CD4-positive, alpha-beta T cell (primary cell): ENCODE data around the gene IL15. TPM values are rescaled to one million over a fixed set of nuclear protein-coding genes. Genes with fewer than 3 reads are reported as not detected.

Source experiments
- ATAC-seq: fragments of 200-7000 bp; cut with Tn5 transposase; one replicate; pipeline ENCODE4 v1.10.0; 2022; ENCODE audit warnings: mild to moderate bottlenecking; ENCODE audit not compliant: poor library complexity
- CTCF ChIA-PET: fragments of 350-600 bp; sonication (Branson Sonifier 250); formaldehyde crosslinking; loops from one replicate; lab custom pipeline; 2021; ENCODE audit warnings: antibody characterized with exemption, inconsistent platforms; lab: Charles Lee
- POLR2A ChIA-PET: fragments of 350-600 bp; sonication (Branson Sonifier 250); formaldehyde crosslinking; loops from one replicate; lab custom pipeline; 2021; ENCODE audit warnings: antibody characterized with exemption, inconsistent platforms; lab: Charles Lee
- DNase-seq, 14 experiments: peaks; one replicate each; pipeline ENCODE4 v3.0.0-alpha.2; 2013 to 2020; ENCODE audit warnings: mixed read lengths in 2 of 14
- H3K27ac ChIP-seq, 2 donors: one replicate each; pipeline versions ENCODE4 v1.5.1 to v1.7.0; 2013; ENCODE audit warnings: low read length in 2 of 2, low read depth in 1 of 2, mild to moderate bottlenecking in 1 of 2
- H3K27me3 ChIP-seq, 2 experiments: 1 replicate in 1 of 2; 2 replicates in 1 of 2; pipeline versions ENCODE4 v1.6.1 to v1.7.0; 2013; ENCODE audit warnings: low read length in 2 of 2, control low read depth in 1 of 2, mild to moderate bottlenecking in 1 of 2, moderate library complexity in 1 of 2; ENCODE audit not compliant: insufficient read depth in 2 of 2, control insufficient read depth in 1 of 2
- H3K36me3 ChIP-seq: one replicate; pipeline ENCODE4 v1.6.1; 2013; ENCODE audit warnings: low read length, control low read depth; ENCODE audit not compliant: insufficient read depth
- H3K4me1 ChIP-seq: one replicate; pipeline ENCODE4 v1.6.1; 2013; ENCODE audit warnings: low read length, control low read depth; ENCODE audit not compliant: insufficient read depth
- H3K4me3 ChIP-seq: one replicate; pipeline ENCODE4 v1.5.1; 2013; ENCODE audit warnings: mild to moderate bottlenecking, low read length, moderate library complexity
- H3K9me3 ChIP-seq, 2 experiments: 1 replicate in 1 of 2; 2 replicates in 1 of 2; pipeline versions ENCODE4 v1.6.1 to v1.7.0; 2013; ENCODE audit warnings: low read length in 2 of 2, mild to moderate bottlenecking in 2 of 2, control low read depth in 1 of 2, moderate library complexity in 1 of 2; ENCODE audit not compliant: control insufficient read depth in 1 of 2, insufficient read depth in 1 of 2
- H3K27ac Mint-ChIP-seq: one replicate; pipeline ENCODE4 v1.8.0; 2020; ENCODE audit warnings: mixed read lengths
- H3K27me3 Mint-ChIP-seq: one replicate; pipeline ENCODE4 v1.8.0; 2021; ENCODE audit warnings: mixed read lengths
- H3K36me3 Mint-ChIP-seq: one replicate; pipeline ENCODE4 v1.8.0; 2021; ENCODE audit warnings: low read depth, mixed read lengths
- H3K4me1 Mint-ChIP-seq: one replicate; pipeline ENCODE4 v1.8.0; 2021; ENCODE audit warnings: low read depth, mixed read lengths
- H3K4me3 Mint-ChIP-seq: one replicate; pipeline ENCODE4 v1.8.0; 2020; ENCODE audit warnings: mild to moderate bottlenecking, mixed read lengths
- H3K9me3 Mint-ChIP-seq: one replicate; pipeline ENCODE4 v1.8.0; 2020; ENCODE audit warnings: mixed read lengths
- intact Hi-C, 2 experiments: fragments of 100-400 bp; cut with DNase I in 1 of 2; cut with micrococcal nuclease in 1 of 2; formaldehyde crosslinking; loops; one replicate each; pipeline versions ENCODE4 v1.15.1 to v1.9.0; 2023 to 2025; cut with DNase I, micrococcal nuclease
- total RNA-seq, 174 experiments: library from RNA in 2 of 174; stranded (reverse) in 2 of 174; gene quantifications; one replicate each; pipeline ENCODE4 v1.2.3 and lab custom pipeline; 2021 to 2026
- TF ChIP-seq, protein P1 (sequence below): fragments of 200-600 bp; IDR thresholded peaks from one replicate; pipeline ENCODE4 v1.8.0; 2022; ENCODE audit warnings: antibody characterized with exemption, mild to moderate bottlenecking

Gene IL15
- total RNA-seq, 2 experiments from 2014 or later: 0.60 to 1.3 TPM

DNA sequence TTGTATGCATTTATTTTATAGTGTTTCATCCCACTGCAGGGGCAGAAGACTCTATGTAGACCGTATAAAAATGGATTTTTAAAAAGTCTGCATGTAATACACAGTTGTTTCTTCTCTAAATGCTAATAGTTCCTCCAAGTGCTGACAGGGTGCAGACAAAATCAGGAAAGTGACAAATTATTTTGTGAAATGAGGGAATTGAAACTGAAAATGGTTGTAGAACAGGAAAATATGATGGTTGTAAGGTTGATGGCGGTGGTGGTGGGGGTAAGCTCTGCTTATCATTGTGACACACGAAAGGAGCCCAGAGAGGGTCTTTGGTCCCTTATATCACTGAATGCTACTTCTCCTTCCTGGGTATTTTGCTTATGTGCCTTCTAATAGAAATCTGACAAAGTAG is 4.3 kb downstream of the IL15 start:
- no peak for ATAC-seq
- H3K27me3 Mint-ChIP-seq: peaks cover 21% of the 10 kb centered on the region
- H3K36me3 ChIP-seq: no peaks in the 10 kb centered on the region
- no peaks in the 10 kb centered on the region for H3K9me3 Mint-ChIP-seq
- TF ChIP-seq, protein P1, sequence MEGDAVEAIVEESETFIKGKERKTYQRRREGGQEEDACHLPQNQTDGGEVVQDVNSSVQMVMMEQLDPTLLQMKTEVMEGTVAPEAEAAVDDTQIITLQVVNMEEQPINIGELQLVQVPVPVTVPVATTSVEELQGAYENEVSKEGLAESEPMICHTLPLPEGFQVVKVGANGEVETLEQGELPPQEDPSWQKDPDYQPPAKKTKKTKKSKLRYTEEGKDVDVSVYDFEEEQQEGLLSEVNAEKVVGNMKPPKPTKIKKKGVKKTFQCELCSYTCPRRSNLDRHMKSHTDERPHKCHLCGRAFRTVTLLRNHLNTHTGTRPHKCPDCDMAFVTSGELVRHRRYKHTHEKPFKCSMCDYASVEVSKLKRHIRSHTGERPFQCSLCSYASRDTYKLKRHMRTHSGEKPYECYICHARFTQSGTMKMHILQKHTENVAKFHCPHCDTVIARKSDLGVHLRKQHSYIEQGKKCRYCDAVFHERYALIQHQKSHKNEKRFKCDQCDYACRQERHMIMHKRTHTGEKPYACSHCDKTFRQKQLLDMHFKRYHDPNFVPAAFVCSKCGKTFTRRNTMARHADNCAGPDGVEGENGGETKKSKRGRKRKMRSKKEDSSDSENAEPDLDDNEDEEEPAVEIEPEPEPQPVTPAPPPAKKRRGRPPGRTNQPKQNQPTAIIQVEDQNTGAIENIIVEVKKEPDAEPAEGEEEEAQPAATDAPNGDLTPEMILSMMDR: no peak
- POLR2A ChIA-PET: no interaction called here
- intact Hi-C loops: no loop called here
- H3K4me1 ChIP-seq: peaks cover 17% of the 10 kb centered on the region
- H3K4me3 Mint-ChIP-seq: no peak overlapping the region
- peaks cover 5% of the 10 kb centered on the region for H3K36me3 Mint-ChIP-seq
- H3K4me3 ChIP-seq: no peak overlapping the region
- H3K27ac Mint-ChIP-seq: no peak overlapping the region
- no peaks in the 10 kb centered on the region for H3K9me3 ChIP-seq
- peaks cover 20% of the 10 kb centered on the region for H3K4me1 Mint-ChIP-seq
- DNase-seq: peak in 1 of 14 experiments; percentile 4
- CTCF ChIA-PET: no interaction called here
- H3K27ac ChIP-seq: no peak overlapping the region
- no peaks in the 10 kb centered on the region for H3K27me3 ChIP-seq

DNA sequence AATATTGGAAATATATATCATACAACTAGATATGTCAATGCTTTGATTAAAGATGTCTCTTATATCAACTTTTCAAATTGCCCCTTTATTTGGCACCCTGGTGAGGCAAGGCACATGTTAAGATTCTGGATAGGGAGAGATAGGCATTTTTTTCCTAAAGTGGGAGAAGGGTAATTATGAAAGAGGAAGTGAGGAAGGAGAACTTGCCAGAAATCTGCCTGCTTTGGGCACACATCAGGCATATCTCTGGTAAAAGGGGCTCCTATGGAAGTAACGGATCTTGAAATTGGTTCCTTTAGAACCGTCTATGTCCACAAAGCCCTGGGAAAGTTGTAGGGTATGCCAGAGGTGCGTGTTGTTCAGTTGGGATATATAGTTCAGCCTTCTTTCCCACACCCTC is 5.7 kb downstream of the IL15 start:
- intact Hi-C loops: no loop called here
- H3K27ac ChIP-seq: no peak overlapping the region
- Mint-ChIP-seq H3K27ac (no peak overlapping the region), H3K9me3 (no peaks in the 10 kb centered on the region), H3K4me3 (no peak overlapping the region), H3K36me3 (no peaks in the 10 kb centered on the region), H3K27me3 (peaks cover 21% of the 10 kb centered on the region), H3K4me1 (peaks cover 16% of the 10 kb centered on the region)
- H3K27me3 ChIP-seq: no peaks in the 10 kb centered on the region
- H3K36me3 ChIP-seq: no peaks in the 10 kb centered on the region
- CTCF ChIA-PET: no interaction called here
- POLR2A ChIA-PET: no interaction called here
- DNase-seq (no peak), ATAC-seq (no peak)
- TF ChIP-seq, protein P1: no peak
- no peaks in the 10 kb centered on the region for H3K9me3 ChIP-seq
- no peak overlapping the region for H3K4me3 ChIP-seq
- H3K4me1 ChIP-seq: peaks cover 7% of the 10 kb centered on the region

DNA sequence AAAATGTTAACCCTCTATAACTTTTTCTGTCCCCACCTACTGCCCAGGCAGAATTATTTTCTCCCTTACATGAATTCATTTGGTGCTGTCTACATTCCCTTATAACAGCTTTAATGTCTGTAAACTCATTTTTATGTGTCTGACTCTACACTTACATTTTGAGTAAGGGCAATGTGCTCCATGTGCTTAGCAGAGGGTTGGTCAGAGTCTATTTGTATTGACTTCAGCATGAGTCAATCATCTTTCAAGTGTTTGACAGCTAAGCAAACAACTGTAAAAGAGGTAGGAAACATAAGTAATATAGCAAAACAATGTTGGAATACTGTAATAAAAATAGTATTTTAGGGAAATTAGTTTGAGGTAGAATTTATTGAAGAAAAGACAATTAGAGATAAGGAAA is 6.3 kb downstream of the IL15 start:
- intact Hi-C loops: no loop called here
- DNase-seq (no peak), ATAC-seq (no peak)
- Mint-ChIP-seq H3K4me1 (peaks cover 9% of the 10 kb centered on the region), H3K36me3 (no peaks in the 10 kb centered on the region), H3K4me3 (no peak overlapping the region), H3K27ac (no peak overlapping the region), H3K27me3 (peaks cover 19% of the 10 kb centered on the region), H3K9me3 (no peaks in the 10 kb centered on the region)
- TF ChIP-seq, protein P1: no peak
- CTCF ChIA-PET: no interaction called here
- Histone ChIP-seq H3K4me1 (peaks cover 5% of the 10 kb centered on the region), H3K27me3 (no peaks in the 10 kb centered on the region), H3K9me3 (no peaks in the 10 kb centered on the region), H3K36me3 (no peaks in the 10 kb centered on the region), H3K4me3 (no peak overlapping the region), H3K27ac (no peak overlapping the region)
- POLR2A ChIA-PET: no interaction called here
